HG02798 (cell line): Measurements from ENCODE around the gene CAMK1.
A peak's percentile ranks its signal among the peaks of the same experiment; 100 is the strongest.

ENCODE experiments used
- ATAC-seq: cut with Tn5 transposase; IDR thresholded peaks from one replicate; pipeline ENCODE4 v1.9.1; 2021; ENCODE audit warnings: mild to moderate bottlenecking; ENCODE audit not compliant: unreplicated experiment, poor library complexity

Gene CAMK1

GRCh38 chr3:9747267-9747666 lies 22.5 kb downstream of the CAMK1 start:
- ATAC-seq, result peak; percentile 19

- ATAC-seq, result no peak
Measured at GRCh38 chr3:9746330-9746729, 23.4 kb downstream of the CAMK1 start.

GRCh38 chr3:9745521-9745920 lies 24.2 kb downstream of the CAMK1 start:
- no peak for ATAC-seq

GRCh38 chr3:9744162-9744561 lies 25.6 kb downstream of the CAMK1 start:
- no peak for ATAC-seq

GRCh38 chr3:9743548-9743947 lies 26.2 kb downstream of the CAMK1 start:
- ATAC-seq, result no peak

- no peak for ATAC-seq
Measured at GRCh38 chr3:9742560-9742959, 27.2 kb downstream of the CAMK1 start.

GRCh38 chr3:9739181-9739580 lies 30.6 kb downstream of the CAMK1 start:
- no peak for ATAC-seq

- ATAC-seq, result no peak
Measured at GRCh38 chr3:9736831-9737230, 32.9 kb downstream of the CAMK1 start.

- ATAC-seq, result no peak
Measured at GRCh38 chr3:9732740-9733115, 37.0 kb downstream of the CAMK1 start.

GRCh38 chr3:9732080-9732739 lies 37.5 kb downstream of the CAMK1 start:
- ATAC-seq, result peak; percentile 2

- ATAC-seq, result peak; percentile 95
Measured at GRCh38 chr3:9731206-9732079, 38.3 kb downstream of the CAMK1 start, which contains the start of gene BRPF1. Gene BRPF1, plus strand, starts transcription at chr3:9731735. Its CDS starts 2,406 bp downstream, at chr3:9734141.

GRCh38 chr3:9730657-9731205 lies 39.0 kb downstream of the CAMK1 start:
- peak; percentile 47 for ATAC-seq

GRCh38 chr3:9729419-9729818 lies 40.3 kb downstream of the CAMK1 start:
- ATAC-seq, result no peak

GRCh38 chr3:9727743-9728142 lies 42.0 kb downstream of the CAMK1 start:
- no peak for ATAC-seq

GRCh38 chr3:9727041-9727595 lies 42.6 kb downstream of the CAMK1 start:
- ATAC-seq, result no peak

- no peak for ATAC-seq
Measured at GRCh38 chr3:9725775-9726515, 43.8 kb downstream of the CAMK1 start.

- no peak for ATAC-seq
Measured at GRCh38 chr3:9721700-9722060, 48.1 kb downstream of the CAMK1 start.

GRCh38 chr3:9721015-9721699 lies 48.6 kb downstream of the CAMK1 start:
- ATAC-seq, result no peak

GRCh38 chr3:9718118-9718517 lies 51.6 kb downstream of the CAMK1 start:
- no peak for ATAC-seq

- no peak for ATAC-seq
Measured at GRCh38 chr3:9717563-9717962, 52.2 kb downstream of the CAMK1 start.
